ENCODE results near the gene STAT1. TPM values are rescaled to one million over a fixed set of nuclear protein-coding genes. Genes with fewer than 3 reads are reported as not detected.

The STAT1 gene
- total RNA-seq, 4 donors from 2014 or later, result 46.5 to 108 (median 67.2) TPM

- no peaks in the 10 kb centered on the region for H3K27me3 ChIP-seq
- DNase-seq, result no peak
- H3K4me1 ChIP-seq, result no peaks in the 10 kb centered on the region
- peak overlapping the region in 1 of 4 donors; percentile 29 for H3K27ac ChIP-seq
- TF ChIP-seq POLR2A (IDR thresholded peaks at IDR 0.05), result no peak
- no peak for TF ChIP-seq CTCF (IDR thresholded peaks at IDR 0.05)
- peaks cover 0 to 61% (median 0%) of the 10 kb centered on the region in 3 donors for H3K36me3 ChIP-seq
- no peaks in the 10 kb centered on the region for H3K9me3 ChIP-seq
- no peak overlapping the region for H3K4me3 ChIP-seq
These were observed 86.7 kb downstream of the STAT1 start for GRCh38 chr2:190927301-190927700.

- Histone ChIP-seq H3K4me3 (no peak overlapping the region), H3K27ac (no peak overlapping the region), H3K4me1 (no peaks in the 10 kb centered on the region), H3K27me3 (no peaks in the 10 kb centered on the region), H3K36me3 (peaks cover 0 to 59% (median 0%) of the 10 kb centered on the region in 3 donors), H3K9me3 (no peaks in the 10 kb centered on the region)
- no peak for TF ChIP-seq POLR2A (IDR thresholded peaks at IDR 0.05)
- no peak for TF ChIP-seq CTCF (IDR thresholded peaks at IDR 0.05)
- DNase-seq, result no peak
These were observed 91.6 kb downstream of the STAT1 start for GRCh38 chr2:190922376-190922775.

GRCh38 chr2:190920085-190920484 lies 93.9 kb downstream of the STAT1 start:
- Histone ChIP-seq H3K27ac (no peak overlapping the region), H3K36me3 (peaks cover 0 to 68% (median 0%) of the 10 kb centered on the region in 3 donors), H3K27me3 (no peaks in the 10 kb centered on the region), H3K4me3 (no peak overlapping the region), H3K9me3 (no peaks in the 10 kb centered on the region), H3K4me1 (no peaks in the 10 kb centered on the region)
- TF ChIP-seq CTCF (IDR thresholded peaks at IDR 0.05) (no peak), POLR2A (IDR thresholded peaks at IDR 0.05) (no peak)
- no peak for DNase-seq

Other genes starting within 250 kb of the STAT1 start
- gene GLS, start 133.3 kb downstream of the STAT1 start, total RNA-seq, result 100 to 1,000 TPM; 232 to 298 (median 258) TPM
- 10 to 100 TPM in 1 of 4 donors, 1 to 10 TPM in 3; 5.0 to 18.2 (median 5.9) TPM for gene STAT4, start 136.8 kb upstream of the STAT1 start, total RNA-seq
- gene MYO1B, start 231.2 kb upstream of the STAT1 start, total RNA-seq, result 10 to 100 TPM; 13.1 to 25.5 (median 19.4) TPM